Heart left ventricle (tissue), 13 donors: ENCODE results near the gene WDR76.
"Not testable (repeated sequence)": the region's sequence is repeated elsewhere in the genome, so short reads cannot be mapped to it uniquely, and the experiment has no call there.

Experiments used
- CTCF ChIP-seq, 12 donors: fragments of 200-600 bp; sonication (generic) in 4 of 12; IDR thresholded peaks; one replicate each; pipeline versions ENCODE4 v1.5.0 to v1.8.0; 2018 to 2022; ENCODE audit warnings: antibody characterized with exemption in 12 of 12, mild to moderate bottlenecking in 5 of 12
- POLR2A ChIP-seq, 2 donors: fragments of 450-650 bp; IDR thresholded peaks; one replicate each; pipeline ENCODE4 v1.6.1; 2017; ENCODE audit warnings: antibody characterized with exemption in 2 of 2, mild to moderate bottlenecking in 2 of 2, moderate library complexity in 2 of 2
- donor health status: ischemic (EF 13 %, LVEDD 7.1; RV severe dilation, severe dysfunction).
- donor health status: DM: no; HTN: yes; CAD: no.
- donor health status: DM: no; HTN: no; CAD: no.
- donor health status: ischemic (EF 25% LVEDD 6.9; RV normal size, moderate dysfunction).
- donor health status: ischemic (EF 25% LVEDD 5.7; RV mildly dilated, moderate dysfunction).
- donor health status: ischemic (EF 35%, LVEDD 5.7; RV mildly dilated, moderate dysfunction).
- donor health status: nonischemic (EF 11% LVEDD 7.7; RV severe dilation, severe dysfunction).
- donor health status: DM: yes; HTN: yes; CAD: no.
- donor health status: PGD.
- donor health status: ischemic (EF 29% LVEDD 5.4; RV normal size, mild dysfunction).
- donor health status: nonischemic (EF 23%, LVEDD 6.1; RV moderate dilation, normal function).

DNA sequence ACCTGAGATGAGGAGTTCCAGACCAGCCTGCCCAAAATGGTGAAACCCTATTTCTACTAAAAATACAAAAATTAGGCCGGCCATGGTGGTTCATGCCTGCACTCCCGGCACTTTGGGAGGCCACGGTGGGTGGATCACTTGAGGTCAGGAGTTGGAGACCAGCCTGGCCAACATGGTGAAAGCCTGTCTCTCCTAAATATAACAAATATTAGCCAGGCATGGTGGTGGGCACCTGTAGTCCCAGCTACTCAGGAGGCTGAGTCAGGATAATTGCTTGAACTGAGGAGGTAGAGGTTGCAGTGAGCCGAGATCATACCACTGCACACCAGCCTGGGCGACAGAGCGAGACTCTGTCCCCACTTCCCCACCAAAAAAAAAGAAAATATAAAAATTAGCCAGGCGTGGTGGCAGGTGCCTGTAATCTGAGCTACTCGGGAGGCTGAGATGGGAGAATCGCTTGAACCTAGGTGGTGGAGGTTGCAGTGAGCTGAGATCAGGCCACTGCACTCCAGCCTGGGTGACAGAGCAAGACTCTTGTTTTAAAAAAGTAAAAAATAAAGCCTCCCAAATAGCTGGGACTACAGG is 4.0 kb downstream of the WDR76 start:
- not testable (repeated sequence) for TF ChIP-seq CTCF, POLR2A (IDR thresholded peaks at IDR 0.05)
